HUES64 (cell line): ENCODE measurements around the gene MLYCD.
A peak's percentile ranks its signal among the peaks of the same experiment; 100 is the strongest.

Source experiments
- H3K27ac ChIP-seq: 2 replicates; pipeline ENCODE4 v1.7.0; 2013; ENCODE audit warnings: low read depth, low read length, inconsistent platforms
- H3K27me3 ChIP-seq: 2 replicates; pipeline ENCODE4 v1.6.1; 2013; ENCODE audit warnings: mild to moderate bottlenecking, low read length; ENCODE audit not compliant: insufficient read depth
- H3K36me3 ChIP-seq: 2 replicates; pipeline ENCODE4 v1.6.1; 2013; ENCODE audit warnings: mild to moderate bottlenecking, low read length; ENCODE audit not compliant: insufficient read depth
- H3K4me1 ChIP-seq: 2 replicates; pipeline ENCODE4 v1.6.1; 2013; ENCODE audit warnings: mild to moderate bottlenecking, low read length, moderate library complexity; ENCODE audit not compliant: insufficient read depth
- H3K4me3 ChIP-seq: 2 replicates; pipeline ENCODE4 v1.5.1; 2013; ENCODE audit warnings: mild to moderate bottlenecking, low read length, moderate library complexity
- H3K9ac ChIP-seq: 2 replicates; pipeline ENCODE4 v1.6.1; 2013; ENCODE audit warnings: mild to moderate bottlenecking, low read depth, low read length
- H3K9me3 ChIP-seq: 2 replicates; pipeline ENCODE4 v1.6.1; 2013; ENCODE audit warnings: low read depth, low read length; ENCODE audit not compliant: insufficient read depth
- WGBS: fragments of 150-250, 120-280 bp; methylation state at CpG from one replicate; pipeline ENCODE4 v1.1.7; 2013; ENCODE audit warnings: missing lambda C conversion rate; 5-methylcytosine and 5-hydroxymethylcytosine counted together

The MLYCD gene

DNA sequence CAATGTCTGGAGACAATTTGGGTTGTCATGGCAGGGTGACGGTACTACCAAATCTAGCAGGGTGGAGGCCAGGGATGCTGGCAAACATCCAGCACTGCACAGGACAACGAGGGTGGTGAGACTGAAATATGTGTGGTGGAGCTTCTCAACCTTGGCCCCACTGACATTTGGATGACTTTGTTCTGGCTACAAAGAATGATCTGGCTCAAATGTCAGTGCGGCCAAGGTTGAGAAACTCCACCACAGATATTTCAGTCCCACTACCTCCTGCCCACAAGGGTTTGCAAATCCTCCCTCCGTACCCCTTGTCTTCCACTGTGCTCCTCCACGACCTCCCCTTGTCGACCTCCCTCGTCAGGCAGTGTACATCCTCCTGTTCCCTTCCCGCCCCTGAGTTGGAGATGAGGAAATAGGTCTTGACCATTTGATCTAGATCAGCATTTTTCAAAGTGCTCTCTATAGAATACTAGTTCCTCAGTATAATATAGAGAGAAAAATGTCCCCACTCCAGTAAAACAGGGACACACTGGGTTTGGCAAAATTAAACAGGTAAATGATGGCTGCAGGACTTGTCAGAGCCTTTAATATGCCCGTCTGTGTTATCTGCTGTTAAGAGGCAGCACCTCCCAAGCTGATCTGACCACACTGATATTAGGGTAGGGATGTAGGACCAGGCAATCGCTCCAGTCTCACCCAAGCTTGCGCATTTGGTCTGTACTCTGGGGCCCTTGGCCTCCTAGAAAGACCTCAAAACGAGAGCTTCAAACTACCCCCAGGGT is 60.9 kb downstream of the MLYCD start:
- Histone ChIP-seq H3K27ac (no peak overlapping the region), H3K36me3 (no peaks in the 10 kb centered on the region), H3K4me3 (no peak overlapping the region), H3K9me3 (no peaks in the 10 kb centered on the region), H3K9ac (no peak overlapping the region), H3K4me1 (no peaks in the 10 kb centered on the region), H3K27me3 (no peaks in the 10 kb centered on the region)
- 87% methylated on average over 12 of the region's 12 CpGs for WGBS

DNA sequence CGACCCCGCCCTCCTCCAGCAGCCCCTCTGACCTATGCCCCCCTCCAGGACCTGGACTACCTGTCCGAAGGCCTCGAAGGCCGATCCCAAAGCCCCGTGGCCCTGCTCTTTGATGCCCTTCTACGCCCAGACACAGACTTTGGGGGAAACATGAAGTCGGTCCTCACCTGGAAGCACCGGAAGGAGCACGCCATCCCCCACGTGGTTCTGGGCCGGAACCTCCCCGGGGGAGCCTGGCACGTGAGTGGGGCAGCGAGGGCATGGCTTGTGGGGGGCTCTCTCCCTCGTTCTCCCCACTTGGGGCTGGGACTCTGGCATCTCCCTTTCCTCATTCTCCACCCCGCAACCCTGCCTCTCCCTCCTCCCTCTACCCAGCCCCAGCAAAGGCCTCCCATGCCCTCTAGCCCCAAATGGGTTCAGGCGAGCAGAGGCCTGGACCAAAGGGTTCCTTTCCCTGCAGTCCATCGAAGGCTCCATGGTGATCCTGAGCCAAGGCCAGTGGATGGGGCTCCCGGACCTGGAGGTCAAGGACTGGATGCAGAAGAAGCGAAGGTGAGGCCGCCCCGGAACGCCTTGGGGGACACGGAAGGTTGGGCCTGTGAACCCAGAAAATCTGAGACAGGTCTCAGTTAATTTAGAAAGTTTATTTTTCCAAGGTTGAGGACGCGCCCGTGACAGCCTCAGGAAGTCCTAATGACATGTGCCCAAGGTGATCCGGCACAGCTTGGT is 61.8 kb downstream of the MLYCD start:
- Histone ChIP-seq H3K27ac (no peak overlapping the region), H3K36me3 (no peaks in the 10 kb centered on the region), H3K9me3 (no peaks in the 10 kb centered on the region), H3K4me1 (no peaks in the 10 kb centered on the region), H3K9ac (no peak overlapping the region), H3K27me3 (no peaks in the 10 kb centered on the region), H3K4me3 (no peak overlapping the region)
- WGBS: 93% methylated on average over 29 of the region's 29 CpGs

DNA sequence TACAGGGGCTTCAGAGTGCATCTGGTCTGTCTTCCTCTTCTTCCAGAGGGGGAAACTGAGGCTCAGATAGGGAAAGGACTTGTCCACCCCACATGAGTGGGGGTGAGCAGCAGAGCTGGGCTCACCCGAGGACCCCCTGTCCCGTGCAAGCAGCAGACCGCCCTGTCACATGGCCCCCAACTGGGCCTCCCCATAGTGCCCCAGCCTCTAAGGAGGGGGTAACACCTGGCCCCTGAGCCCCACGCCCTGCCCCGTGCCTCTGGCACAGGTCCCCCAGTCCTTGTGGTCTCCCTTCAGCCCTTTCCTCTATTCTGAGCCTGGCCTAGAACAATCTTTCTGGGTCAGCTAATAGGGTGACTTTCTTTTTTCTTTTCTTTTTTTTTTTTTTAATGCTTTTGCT is 62.7 kb downstream of the MLYCD start:
- no peaks in the 10 kb centered on the region for H3K27me3 ChIP-seq
- no peaks in the 10 kb centered on the region for H3K36me3 ChIP-seq
- no peak overlapping the region for H3K9ac ChIP-seq
- H3K4me3 ChIP-seq: no peak overlapping the region
- H3K27ac ChIP-seq: no peak overlapping the region
- no peaks in the 10 kb centered on the region for H3K9me3 ChIP-seq
- H3K4me1 ChIP-seq: no peaks in the 10 kb centered on the region
- WGBS: 91% methylated on average over 5 of the region's 5 CpGs

DNA sequence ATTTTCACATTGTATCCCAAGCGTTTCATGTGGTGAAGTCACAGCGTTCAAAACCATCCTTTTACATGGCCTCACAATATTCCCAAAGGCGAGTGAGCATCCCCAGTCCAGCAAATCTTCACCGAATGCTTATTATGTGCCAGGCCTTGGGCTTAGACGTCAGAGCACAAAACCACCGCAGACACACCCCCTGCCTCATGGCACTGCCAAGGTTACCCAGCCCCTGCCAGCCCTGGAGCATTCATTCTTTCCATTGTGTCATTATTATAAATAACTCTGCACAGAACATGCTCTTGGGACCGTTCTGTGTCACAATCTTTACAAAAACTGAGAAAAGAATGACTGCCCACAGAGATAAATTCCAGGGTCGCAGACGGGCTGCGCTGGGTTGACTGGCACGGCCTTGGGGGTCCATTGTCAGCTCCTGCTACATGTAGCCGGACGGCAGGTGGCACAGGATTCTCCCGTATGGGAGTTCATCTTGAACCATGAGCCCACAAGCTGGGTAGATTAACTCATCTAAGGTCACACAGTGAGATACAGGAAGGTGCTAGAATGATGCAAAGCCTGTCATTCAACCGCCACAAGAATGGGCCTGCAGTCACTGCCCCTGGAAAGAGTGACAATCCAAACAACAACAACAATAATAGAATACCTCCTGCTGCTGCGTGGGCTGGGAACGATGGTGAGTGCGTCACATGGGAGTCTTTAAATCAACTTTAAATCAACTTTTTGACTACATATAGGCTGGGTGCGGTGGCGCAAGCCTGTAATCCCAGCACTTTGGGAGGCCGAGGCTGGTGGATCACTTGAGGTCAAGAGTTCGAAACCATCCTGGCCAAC is 64.6 kb downstream of the MLYCD start:
- Histone ChIP-seq H3K4me3 (no peak overlapping the region), H3K9ac (no peak overlapping the region), H3K27ac (no peak overlapping the region), H3K9me3 (no peaks in the 10 kb centered on the region), H3K36me3 (no peaks in the 10 kb centered on the region), H3K27me3 (no peaks in the 10 kb centered on the region), H3K4me1 (no peaks in the 10 kb centered on the region)
- WGBS: 92% methylated on average over 22 of the region's 22 CpGs

DNA sequence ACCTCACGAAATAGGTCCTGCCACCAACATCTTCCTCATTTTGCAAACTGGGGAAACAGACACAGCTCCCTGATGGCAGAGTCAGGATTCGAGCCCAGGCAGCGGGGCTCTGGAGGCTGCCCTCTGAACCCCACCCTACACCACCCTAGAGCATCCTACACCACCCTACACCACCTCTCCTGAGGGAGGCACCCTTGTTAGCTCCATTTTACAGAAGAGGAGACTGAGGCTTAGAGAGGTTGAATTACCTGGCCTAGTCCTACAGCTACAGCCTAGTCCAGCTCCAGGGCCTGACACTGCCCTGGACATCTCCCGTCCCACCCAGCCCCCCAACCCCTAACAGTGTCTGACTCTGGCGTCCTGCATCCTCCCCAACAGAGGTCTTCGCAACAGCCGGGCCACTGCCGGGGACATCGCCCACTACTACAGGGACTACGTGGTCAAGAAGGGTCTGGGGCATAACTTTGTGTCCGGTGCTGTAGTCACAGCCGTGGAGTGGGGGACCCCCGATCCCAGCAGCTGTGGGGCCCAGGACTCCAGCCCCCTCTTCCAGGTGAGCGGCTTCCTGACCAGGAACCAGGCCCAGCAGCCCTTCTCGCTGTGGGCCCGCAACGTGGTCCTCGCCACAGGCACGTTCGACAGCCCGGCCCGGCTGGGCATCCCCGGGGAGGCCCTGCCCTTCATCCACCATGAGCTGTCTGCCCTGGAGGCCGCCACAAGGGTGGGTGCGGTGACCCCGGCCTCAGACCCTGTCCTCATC is 65.9 kb downstream of the MLYCD start:
- no peak overlapping the region for H3K9ac ChIP-seq
- H3K36me3 ChIP-seq: no peaks in the 10 kb centered on the region
- H3K4me1 ChIP-seq: no peaks in the 10 kb centered on the region
- no peaks in the 10 kb centered on the region for H3K9me3 ChIP-seq
- H3K4me3 ChIP-seq: no peak overlapping the region
- peaks cover 13% of the 10 kb centered on the region for H3K27me3 ChIP-seq
- no peak overlapping the region for H3K27ac ChIP-seq
- WGBS: 93% methylated on average over 26 of the region's 26 CpGs

DNA sequence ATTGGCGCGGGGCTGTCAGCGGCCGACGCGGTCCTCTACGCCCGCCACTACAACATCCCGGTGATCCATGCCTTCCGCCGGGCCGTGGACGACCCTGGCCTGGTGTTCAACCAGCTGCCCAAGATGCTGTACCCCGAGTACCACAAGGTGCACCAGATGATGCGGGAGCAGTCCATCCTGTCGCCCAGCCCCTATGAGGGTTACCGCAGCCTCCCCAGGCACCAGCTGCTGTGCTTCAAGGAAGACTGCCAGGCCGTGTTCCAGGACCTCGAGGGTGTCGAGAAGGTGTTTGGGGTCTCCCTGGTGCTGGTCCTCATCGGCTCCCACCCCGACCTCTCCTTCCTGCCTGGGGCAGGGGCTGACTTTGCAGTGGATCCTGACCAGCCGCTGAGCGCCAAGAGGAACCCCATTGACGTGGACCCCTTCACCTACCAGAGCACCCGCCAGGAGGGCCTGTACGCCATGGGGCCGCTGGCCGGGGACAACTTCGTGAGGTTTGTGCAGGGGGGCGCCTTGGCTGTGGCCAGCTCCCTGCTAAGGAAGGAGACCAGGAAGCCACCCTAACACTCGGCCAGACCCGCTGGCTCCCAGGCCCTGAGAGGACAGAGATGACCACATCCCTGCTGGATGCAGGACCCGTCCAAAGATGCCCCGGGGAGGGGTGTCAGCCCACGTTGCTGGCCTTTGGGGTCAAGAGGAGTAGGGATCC is 66.7 kb downstream of the MLYCD start:
- Histone ChIP-seq H3K27ac (no peak overlapping the region), H3K9me3 (no peaks in the 10 kb centered on the region), H3K36me3 (no peaks in the 10 kb centered on the region), H3K4me3 (no peak overlapping the region), H3K4me1 (no peaks in the 10 kb centered on the region), H3K27me3 (peaks cover 14% of the 10 kb centered on the region), H3K9ac (no peak overlapping the region)
- 94% methylated on average over 36 of the region's 36 CpGs for WGBS

DNA sequence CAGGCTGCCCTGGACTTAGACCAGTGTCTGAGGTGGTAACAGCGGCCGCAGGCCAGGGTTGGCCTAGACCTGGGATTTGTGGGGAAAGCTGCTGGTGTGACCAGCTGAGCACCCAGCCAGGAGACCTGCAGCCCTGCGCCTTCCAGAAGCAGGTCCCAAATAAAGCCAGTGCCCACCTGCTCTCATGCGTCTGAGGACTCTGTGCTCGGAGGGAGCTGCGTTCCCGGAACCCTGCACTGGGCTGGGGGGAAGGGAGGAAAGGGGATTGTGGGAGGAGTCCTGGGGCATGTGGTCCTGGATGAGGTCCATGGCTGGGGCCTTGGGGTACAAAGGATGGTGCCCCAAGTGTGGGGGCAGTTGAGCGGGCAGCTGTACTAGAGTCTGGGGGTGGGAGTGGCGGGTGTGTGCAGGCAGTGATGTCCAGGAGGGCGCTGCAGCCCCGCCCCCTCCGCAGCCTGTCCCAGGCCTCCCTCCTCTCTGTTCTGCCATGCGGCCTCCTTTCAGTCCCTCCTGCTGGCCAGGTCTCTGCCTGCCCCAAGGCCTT is 67.3 kb downstream of the MLYCD start:
- 85% methylated on average over 13 of the region's 13 CpGs for WGBS
- H3K36me3 ChIP-seq: no peaks in the 10 kb centered on the region
- H3K9me3 ChIP-seq: no peaks in the 10 kb centered on the region
- H3K4me3 ChIP-seq: no peak overlapping the region
- H3K27ac ChIP-seq: no peak overlapping the region
- no peak overlapping the region for H3K9ac ChIP-seq
- H3K4me1 ChIP-seq: no peaks in the 10 kb centered on the region
- peaks cover 14% of the 10 kb centered on the region for H3K27me3 ChIP-seq

DNA sequence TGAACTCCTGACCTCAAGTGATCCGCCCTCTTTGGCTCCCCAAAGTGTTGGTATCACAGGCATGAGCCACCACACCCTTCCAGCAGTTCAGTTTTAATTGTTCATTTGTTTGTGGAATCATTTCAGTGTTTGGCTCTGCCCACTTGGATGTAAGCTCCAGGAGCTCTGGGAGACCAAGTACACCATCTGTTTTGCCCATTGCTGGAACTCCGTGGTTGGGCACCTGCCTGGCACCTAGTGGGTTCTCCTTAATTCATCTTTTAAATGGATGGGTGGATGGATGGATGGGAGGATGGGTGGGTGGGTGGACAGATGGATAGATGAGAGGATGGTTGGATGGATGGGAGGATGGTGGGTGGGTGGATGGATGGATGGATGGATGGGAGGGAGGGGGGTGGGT is 68.2 kb downstream of the MLYCD start:
- H3K4me3 ChIP-seq: no peak overlapping the region
- peaks cover 14% of the 10 kb centered on the region for H3K27me3 ChIP-seq
- H3K27ac ChIP-seq: no peak overlapping the region
- no peaks in the 10 kb centered on the region for H3K4me1 ChIP-seq
- H3K36me3 ChIP-seq: no peaks in the 10 kb centered on the region
- WGBS: 91% methylated on average over 2 of the region's 2 CpGs
- no peaks in the 10 kb centered on the region for H3K9me3 ChIP-seq
- H3K9ac ChIP-seq: no peak overlapping the region

DNA sequence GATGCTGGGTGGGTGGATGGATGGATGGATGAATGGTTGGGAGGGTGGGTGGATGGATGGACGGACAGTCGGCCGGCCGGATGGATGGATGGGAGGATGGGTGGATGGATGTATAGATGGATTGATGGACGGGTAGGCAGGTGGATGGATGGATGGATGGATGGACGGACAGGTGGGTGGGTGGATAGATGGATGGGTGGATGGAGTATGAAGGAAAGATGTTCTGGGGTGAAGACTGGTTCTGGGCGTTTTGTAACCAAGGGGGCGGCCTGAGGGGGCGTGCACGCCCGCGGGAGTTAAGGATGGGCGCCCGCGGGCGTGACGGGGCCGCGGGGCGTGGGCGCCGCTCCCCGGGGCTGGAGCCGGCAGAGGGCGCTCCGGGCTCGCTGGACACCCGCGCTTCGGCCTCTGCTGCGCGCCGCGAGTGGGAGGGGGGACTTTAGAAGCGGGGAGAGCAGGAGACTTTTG is 69.0 kb downstream of the MLYCD start, which contains the start of gene NECAB2:
Gene NECAB2, plus strand, starts transcription at position 407 of the 468 bp plus-strand sequence. CDS start 405 bp downstream, outside the sequence.
- Histone ChIP-seq H3K27ac (no peak within 1 kb of the TSS), H3K9ac (no peak within 1 kb of the TSS), H3K36me3 (no peaks in the 10 kb centered on the region), H3K4me1 (no peaks in the 10 kb centered on the region), H3K9me3 (no peaks in the 10 kb centered on the region), H3K27me3 (peaks cover 14% of the 10 kb centered on the region), H3K4me3 (peak within 1 kb of the TSS; percentile 48)
- WGBS: 17% methylated on average over 35 of the region's 35 CpGs

DNA sequence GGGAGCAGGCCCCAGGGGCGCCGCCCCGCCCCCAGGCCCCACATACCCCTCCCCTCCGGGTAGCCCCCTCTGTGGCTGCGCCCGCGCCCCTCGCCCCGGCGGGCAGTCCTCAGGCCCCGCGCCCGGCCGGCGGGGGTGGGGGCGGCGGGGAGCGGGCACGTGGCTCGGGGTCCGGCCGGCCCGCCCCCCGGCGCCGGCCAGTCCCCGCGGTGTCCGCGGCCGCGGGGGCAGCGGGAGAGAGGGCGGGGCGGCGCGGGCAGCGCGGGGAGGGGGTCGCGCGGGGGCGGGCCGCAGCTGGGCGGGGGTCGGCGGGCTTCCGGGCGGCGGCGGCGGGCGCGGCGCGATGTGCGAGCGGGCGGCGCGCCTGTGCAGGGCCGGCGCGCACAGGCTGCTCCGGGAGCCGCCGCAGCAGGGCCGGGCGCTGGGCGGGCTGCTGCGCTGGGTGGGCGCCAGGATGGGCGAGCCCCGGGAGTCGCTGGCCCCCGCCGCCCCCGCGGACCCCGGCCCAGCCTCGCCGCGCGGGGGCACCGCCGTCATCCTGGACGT is 69.5 kb downstream of the MLYCD start:
- Histone ChIP-seq H3K27me3 (peaks cover 14% of the 10 kb centered on the region), H3K27ac (no peak overlapping the region), H3K36me3 (no peaks in the 10 kb centered on the region), H3K4me3 (peak overlapping the region; percentile 48), H3K4me1 (no peaks in the 10 kb centered on the region), H3K9me3 (no peaks in the 10 kb centered on the region), H3K9ac (no peak overlapping the region)
- WGBS: under 1% methylated on average over 85 of the region's 87 CpGs
